ENCODE results near the gene GMNC. TPM values are rescaled to one million over a fixed set of nuclear protein-coding genes. Genes with fewer than 3 reads are reported as not detected.

Gene GMNC
- total and polyA plus RNA-seq, 5 donors = 0.17 to 0.23 (median 0.22) TPM; not detected in 2

- intact Hi-C loops (cut with DNase I) = no loop called here
- WGBS = 25% methylated on average over 4 of the region's 4 CpGs
- Histone ChIP-seq H3K27ac (ENCODE audit: low read length) (peak overlapping the region; percentile 13), H3K4me3 (ENCODE audit: low read length) (no peak overlapping the region), H3K4me1 (ENCODE audit: control insufficient read depth, insufficient read depth, low read length) (peaks cover 2% of the 10 kb centered on the region), H3K27me3 (ENCODE audit: control insufficient read depth, insufficient read depth) (no peaks in the 10 kb centered on the region), H3K9me3 (ENCODE audit: control insufficient read depth, low read length) (no peaks in the 10 kb centered on the region)
- peak; percentile 75 to 90 (median 87) for DNase-seq
- ATAC-seq = peak; percentile 87 to 90
Observed at GRCh38 chr3:190807719-190808375, 54.6 kb downstream of the GMNC start.
